Left forelimb (tissue), 1 donor: Measurements from ENCODE around the gene POU2AF1.

ENCODE experiments used
- DNase-seq: peaks from one replicate; pipeline ENCODE4 v3.0.0-alpha.2; 2018; ENCODE audit warnings: low spot score

Gene POU2AF1

GRCh38 chr11:111310723-111311122, 68.4 kb downstream of the POU2AF1 start:
- no peak for DNase-seq

DNA sequence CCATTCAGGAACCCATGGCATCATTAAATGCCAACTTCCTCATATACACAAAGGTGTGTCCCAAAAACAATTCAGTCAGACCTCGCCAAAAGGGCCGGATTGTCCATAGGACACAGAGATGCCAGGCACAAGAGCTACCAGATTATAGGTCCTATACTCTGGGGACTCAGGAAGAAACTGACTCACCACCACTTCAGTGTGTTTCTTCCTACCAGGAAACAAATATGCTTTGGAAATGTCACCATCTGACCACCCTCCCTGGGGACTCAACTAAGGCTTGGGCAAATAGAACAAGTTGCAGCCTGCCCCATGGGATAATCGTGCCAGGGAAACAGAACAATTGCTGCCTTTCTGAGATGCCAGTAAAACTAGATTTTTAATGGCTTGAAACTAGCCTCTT, 69.0 kb downstream of the POU2AF1 start:
- DNase-seq = no peak

- DNase-seq = no peak
These were observed 69.7 kb downstream of the POU2AF1 start for GRCh38 chr11:111309215-111309915.

DNA sequence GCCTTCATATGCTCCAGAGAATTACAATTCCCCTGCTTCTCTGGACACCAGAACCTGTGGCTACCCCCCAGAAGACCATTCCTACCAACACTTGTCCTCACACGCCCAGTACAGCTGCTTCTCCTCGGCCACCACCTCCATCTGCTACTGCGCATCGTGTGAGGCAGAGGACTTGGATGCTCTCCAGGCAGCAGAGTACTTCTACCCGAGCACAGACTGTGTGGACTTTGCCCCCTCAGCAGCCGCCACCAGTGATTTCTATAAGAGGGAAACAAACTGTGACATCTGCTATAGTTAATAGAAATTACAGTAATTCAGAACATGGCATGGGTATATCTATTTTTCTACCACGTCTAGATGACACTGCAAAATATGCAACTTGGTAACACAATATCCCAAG, 70.9 kb downstream of the POU2AF1 start:
- DNase-seq = no peak

DNA sequence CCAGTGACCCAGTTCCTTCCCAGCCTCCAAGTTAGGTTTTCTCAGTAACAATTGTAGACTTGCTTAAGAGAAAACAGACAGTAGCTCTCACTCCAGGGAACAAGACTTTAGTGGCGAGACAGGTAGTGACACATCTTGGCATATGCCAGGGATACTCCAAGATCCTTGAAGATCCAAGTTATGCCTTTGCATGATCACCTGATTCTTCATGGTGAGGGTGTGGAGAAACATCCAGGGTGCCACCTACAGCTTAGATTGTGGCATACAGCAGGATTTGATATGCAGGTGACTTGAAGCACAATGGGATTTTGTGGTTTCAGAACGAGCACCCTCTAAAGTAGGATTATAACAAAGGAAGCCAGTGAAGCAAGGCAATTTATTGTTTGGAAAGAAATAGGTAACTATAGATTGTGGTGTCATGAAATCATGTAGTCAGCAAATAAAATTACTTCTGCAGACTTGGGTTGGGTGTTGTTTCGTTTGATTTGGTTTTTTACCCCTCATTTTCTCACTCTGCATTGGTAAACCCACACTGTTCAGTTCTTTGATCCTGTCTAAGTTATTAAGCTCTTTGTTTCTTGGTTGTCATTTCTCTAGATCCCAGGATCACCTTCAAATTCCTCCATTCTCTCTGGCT, 71.5 kb downstream of the POU2AF1 start:
- no peak for DNase-seq

- DNase-seq = no peak
These were observed 72.8 kb downstream of the POU2AF1 start for GRCh38 chr11:111306321-111306720.

GRCh38 chr11:111305876-111306275, 73.2 kb downstream of the POU2AF1 start:
- no peak for DNase-seq

- no peak for DNase-seq
These were observed 73.8 kb downstream of the POU2AF1 start for GRCh38 chr11:111305162-111305802.

DNA sequence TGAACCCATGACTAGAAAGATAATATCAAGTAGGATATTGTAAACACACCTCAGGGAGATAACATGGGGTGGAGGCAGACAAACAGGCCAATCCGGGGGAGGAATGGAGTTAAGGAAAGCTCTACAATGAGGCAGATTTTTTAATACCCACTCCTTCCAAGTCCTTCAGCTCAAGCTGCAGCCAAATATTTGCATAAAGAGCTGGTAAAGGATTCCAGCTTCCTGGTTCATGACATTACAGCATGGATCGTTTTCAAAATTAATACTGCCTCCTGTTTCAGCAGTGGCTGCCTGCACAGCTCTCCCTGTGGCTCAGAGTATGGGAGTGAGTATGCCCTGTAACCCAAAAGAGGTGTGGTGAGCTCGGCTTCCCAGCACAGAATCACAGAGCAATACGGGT, 75.6 kb downstream of the POU2AF1 start:
- DNase-seq = no peak

DNA sequence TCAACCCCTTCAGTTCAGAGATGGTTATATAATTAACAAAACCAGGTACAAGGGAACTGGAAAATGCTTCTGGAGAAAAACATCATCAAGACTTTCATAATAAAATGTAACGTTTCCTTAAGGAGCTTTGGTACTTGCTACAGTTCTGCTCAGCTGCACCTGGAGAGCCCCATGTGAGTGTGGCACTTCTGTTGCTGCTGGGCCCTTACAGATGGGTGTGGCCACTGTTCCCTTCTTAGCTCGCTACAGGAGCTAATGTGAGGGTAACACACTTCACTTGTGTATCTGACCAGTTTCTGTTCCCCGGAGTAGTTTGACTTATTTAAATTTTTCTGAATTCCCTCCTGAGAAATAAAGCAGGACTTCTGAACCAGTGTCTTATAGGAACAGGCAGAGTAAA, 76.8 kb downstream of the POU2AF1 start:
- no peak for DNase-seq
